A549 treated with RU486 at 1 μM for 4 hours (cell line): ENCODE data around the gene SPACA6. TPM values are rescaled to one million over a fixed set of nuclear protein-coding genes. Genes with fewer than 3 reads are reported as not detected.

Source experiments
- total RNA-seq: library from RNA; stranded (reverse); fragments of 200-300 nt; extraction: Qiagen RNA extraction; gene quantifications from 5 replicates; pipeline ENCODE4 v1.2.3, GENCODE V29; 2022; ENCODE audit warnings: low read depth

SPACA6 gene, protein sequence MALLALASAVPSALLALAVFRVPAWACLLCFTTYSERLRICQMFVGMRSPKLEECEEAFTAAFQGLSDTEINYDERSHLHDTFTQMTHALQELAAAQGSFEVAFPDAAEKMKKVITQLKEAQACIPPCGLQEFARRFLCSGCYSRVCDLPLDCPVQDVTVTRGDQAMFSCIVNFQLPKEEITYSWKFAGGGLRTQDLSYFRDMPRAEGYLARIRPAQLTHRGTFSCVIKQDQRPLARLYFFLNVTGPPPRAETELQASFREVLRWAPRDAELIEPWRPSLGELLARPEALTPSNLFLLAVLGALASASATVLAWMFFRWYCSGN
- 9.1 to 17.1 TPM (median 15.7 TPM) in 5 replicates for total RNA-seq

DNA sequence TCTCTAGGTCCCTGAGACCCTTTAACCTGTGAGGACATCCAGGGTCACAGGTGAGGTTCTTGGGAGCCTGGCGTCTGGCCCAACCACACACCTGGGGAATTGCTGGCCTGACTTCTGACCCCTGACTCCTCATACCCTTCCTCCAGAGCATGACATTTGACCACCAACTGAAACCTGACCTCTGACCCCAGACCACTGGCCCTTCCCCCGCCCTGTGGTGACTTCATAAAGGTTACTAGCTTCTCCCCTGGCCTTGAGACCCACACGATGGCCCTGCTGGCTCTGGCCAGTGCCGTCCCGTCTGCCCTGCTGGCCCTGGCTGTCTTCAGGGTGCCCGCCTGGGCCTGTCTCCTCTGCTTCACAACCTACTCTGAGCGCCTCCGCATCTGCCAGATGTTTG is at the start of gene SPACA6:
Gene SPACA6, plus strand, starts transcription at position 71 of the 400 bp plus-strand sequence. Its CDS starts 197 bp downstream, at position 268.

DNA sequence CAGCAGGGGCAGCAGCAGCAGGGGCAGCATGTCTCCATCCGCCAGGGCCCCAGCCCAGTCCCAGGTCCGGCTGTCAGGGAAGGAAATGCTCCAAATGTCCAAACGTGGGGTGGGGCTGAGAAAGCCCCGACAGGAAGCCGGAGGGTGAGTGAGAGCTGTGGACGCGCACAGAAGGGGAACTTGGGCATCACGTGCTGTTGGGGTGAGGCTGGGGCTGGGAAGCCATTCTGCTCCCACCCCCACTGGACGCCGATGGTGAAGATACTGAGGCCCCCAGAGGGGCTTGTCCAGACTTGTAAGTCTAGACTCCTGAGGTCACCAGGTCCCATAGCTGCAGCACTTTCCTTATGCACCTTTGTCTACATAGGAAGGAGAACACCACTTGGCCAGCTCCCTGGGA is 46.4 kb upstream of the SPACA6 start, which contains the start of gene SIGLEC14:
Gene SIGLEC14, minus strand, starts transcription at position 96 of the 400 bp plus-strand sequence. Its CDS starts 66 bp downstream, at position 30.

DNA sequence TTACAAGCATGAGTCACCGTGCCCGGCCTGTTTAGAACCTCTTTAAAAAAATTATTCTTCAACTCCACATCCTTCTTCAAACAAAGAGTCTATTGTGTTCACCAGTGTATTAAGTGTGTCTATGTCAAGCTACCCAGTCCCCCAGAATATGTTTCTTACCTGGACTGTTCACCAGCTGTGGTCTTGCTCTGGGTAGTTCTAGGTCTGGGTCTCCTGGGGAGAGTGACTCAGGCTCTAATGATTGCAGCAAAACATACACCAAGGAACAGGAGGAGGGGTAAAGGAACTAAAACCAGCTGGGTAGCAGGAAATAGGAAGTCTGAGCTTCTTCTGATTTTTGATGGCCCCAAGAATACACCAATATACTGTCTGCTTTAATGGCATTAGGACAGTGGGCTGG is 58.5 kb downstream of the SPACA6 start, which contains the start of gene FPR1:
Gene FPR1, minus strand, starts transcription at position 224 of the 400 bp plus-strand sequence. CDS start 4,884 bp downstream, outside the sequence.

Other genes starting within 250 kb of the SPACA6 start
- not detected in 5 replicates for gene SIGLEC8, start 234.9 kb upstream of the SPACA6 start, total RNA-seq
- not detected in 5 replicates for gene CEACAM18, start 214.8 kb upstream of the SPACA6 start, total RNA-seq
- gene SIGLEC12, start 191.5 kb upstream of the SPACA6 start, total RNA-seq: not detected in 5 replicates
- gene SIGLEC6, start 161.7 kb upstream of the SPACA6 start, total RNA-seq: not detected in 5 replicates
- 3.1 to 5.1 TPM (median 3.6 TPM) in 5 replicates for gene ZNF175, start 122.0 kb upstream of the SPACA6 start, total RNA-seq
- gene SIGLEC5, start 62.9 kb upstream of the SPACA6 start, total RNA-seq: 0.08 TPM in 1 of 5 replicates, not detected in the others
- 0.06 to 0.09 TPM in 2 of 5 replicates, not detected in the others for gene SIGLEC14, start 46.5 kb upstream of the SPACA6 start, total RNA-seq
- gene HAS1, start 30.7 kb downstream of the SPACA6 start, total RNA-seq: not detected in 5 replicates
- gene FPR1, start 58.5 kb downstream of the SPACA6 start, total RNA-seq: 0.07 to 0.14 TPM (median 0.10 TPM) in 4 of 5 replicates, not detected in the other
- gene FPR2, start 67.8 kb downstream of the SPACA6 start, total RNA-seq: not detected in 5 replicates
- gene FPR3, start 101.8 kb downstream of the SPACA6 start, total RNA-seq: not detected in 5 replicates
- 0.05 to 0.10 TPM in 2 of 5 replicates, not detected in the others for gene ZNF577, start 194.6 kb downstream of the SPACA6 start, total RNA-seq
- gene ZNF649, start 211.7 kb downstream of the SPACA6 start, total RNA-seq: 0.11 to 0.26 TPM (median 0.17 TPM) in 5 replicates
- gene ZNF613, start 234.1 kb downstream of the SPACA6 start, total RNA-seq: 0.67 to 1.2 TPM (median 0.91 TPM) in 5 replicates